Astrocyte (in vitro differentiated cells and primary cell): ENCODE results near the gene TUB. TPM values are rescaled to one million over a fixed set of nuclear protein-coding genes. Genes with fewer than 3 reads are reported as not detected.

Experiments
- DNase-seq: peaks from one replicate; pipeline ENCODE4 v3.0.0-alpha.2; 2010; ENCODE audit warnings: low read depth
- FAIRE-seq: peaks from 2 replicates; lab custom pipeline; 2011; peaks lifted over from hg19 to GRCh38; lab: Jason Lieb, UNC
- H2AFZ ChIP-seq: 2 replicates; pipeline ENCODE4 v1.6.0; 2012; ENCODE audit warnings: low read depth, low read length, inconsistent platforms
- H3K27ac ChIP-seq: 2 replicates; pipeline ENCODE4 v1.5.1; 2011; ENCODE audit warnings: low read depth, low read length, inconsistent platforms
- H3K27me3 ChIP-seq: 2 replicates; pipeline ENCODE4 v1.6.0; 2011; ENCODE audit warnings: low read length, inconsistent platforms; ENCODE audit not compliant: insufficient read depth
- H3K36me3 ChIP-seq: 2 replicates; pipeline ENCODE4 v1.5.1; 2011; ENCODE audit warnings: low read length, inconsistent platforms; ENCODE audit not compliant: insufficient read depth
- H3K4me1 ChIP-seq: 2 replicates; pipeline ENCODE4 v1.5.1; 2011; ENCODE audit warnings: low read length, inconsistent platforms; ENCODE audit not compliant: insufficient read depth
- H3K4me2 ChIP-seq: 2 replicates; pipeline ENCODE4 v1.6.0; 2012; ENCODE audit warnings: low read length, inconsistent platforms
- H3K4me3 ChIP-seq: 2 replicates; pipeline ENCODE4 v1.5.1; 2011; ENCODE audit warnings: low read depth, mild to moderate bottlenecking, low read length, inconsistent platforms; ENCODE audit not compliant: insufficient read depth
- H3K79me2 ChIP-seq: 2 replicates; pipeline ENCODE4 v1.6.0; 2012; ENCODE audit warnings: mild to moderate bottlenecking, low read length, inconsistent platforms; ENCODE audit not compliant: insufficient read depth
- H3K9ac ChIP-seq: 2 replicates; pipeline ENCODE4 v1.6.0; 2012; ENCODE audit warnings: mild to moderate bottlenecking, low read length, inconsistent platforms
- H3K9me3 ChIP-seq: 2 replicates; pipeline ENCODE4 v1.5.1; 2012; ENCODE audit warnings: low read depth, mild to moderate bottlenecking, low read length, inconsistent platforms; ENCODE audit not compliant: insufficient read depth
- H4K20me1 ChIP-seq: 2 replicates; pipeline ENCODE4 v1.6.0; 2012; ENCODE audit warnings: low read length, inconsistent platforms; ENCODE audit not compliant: insufficient read depth
- H3K27ac Mint-ChIP-seq: one replicate; pipeline ENCODE4 v1.8.0; 2021; ENCODE audit warnings: mild to moderate bottlenecking, mixed read lengths; ENCODE audit not compliant: unreplicated experiment
- H3K27me3 Mint-ChIP-seq: one replicate; pipeline ENCODE4 v1.8.0; 2021; ENCODE audit warnings: low read depth, mixed read lengths; ENCODE audit not compliant: unreplicated experiment
- H3K36me3 Mint-ChIP-seq: one replicate; pipeline ENCODE4 v1.8.0; 2021; ENCODE audit warnings: low read depth, mixed read lengths; ENCODE audit not compliant: unreplicated experiment
- H3K4me1 Mint-ChIP-seq: one replicate; pipeline ENCODE4 v1.8.0; 2021; ENCODE audit warnings: low read depth, mixed read lengths; ENCODE audit not compliant: unreplicated experiment
- H3K4me3 Mint-ChIP-seq: one replicate; pipeline ENCODE4 v1.8.0; 2021; ENCODE audit warnings: mild to moderate bottlenecking, moderate library complexity, mixed read lengths; ENCODE audit not compliant: unreplicated experiment
- H3K9me3 Mint-ChIP-seq: one replicate; pipeline ENCODE4 v1.8.0; 2021; ENCODE audit warnings: mild to moderate bottlenecking, mixed read lengths; ENCODE audit not compliant: unreplicated experiment
- EZH2 ChIP-seq: IDR thresholded peaks from 2 replicates; pipeline ENCODE4 v1.6.1; 2012; ENCODE audit warnings: mild to moderate bottlenecking, low read length, inconsistent platforms; ENCODE audit not compliant: insufficient read depth
- total RNA-seq: library from RNA; stranded (reverse); gene quantifications from 2 replicates; pipeline ENCODE4 v1.2.1, GENCODE V29; 2021
- TF ChIP-seq, protein P1 (sequence below): IDR thresholded peaks from 2 replicates; pipeline ENCODE4 v1.5.1; 2011; ENCODE audit warnings: low read depth, mild to moderate bottlenecking, inconsistent platforms, low read length, moderate library complexity; ENCODE audit not compliant: insufficient read depth

Gene TUB
- total RNA-seq, 1 donor from 2014 or later: 5.7 TPM

DNA sequence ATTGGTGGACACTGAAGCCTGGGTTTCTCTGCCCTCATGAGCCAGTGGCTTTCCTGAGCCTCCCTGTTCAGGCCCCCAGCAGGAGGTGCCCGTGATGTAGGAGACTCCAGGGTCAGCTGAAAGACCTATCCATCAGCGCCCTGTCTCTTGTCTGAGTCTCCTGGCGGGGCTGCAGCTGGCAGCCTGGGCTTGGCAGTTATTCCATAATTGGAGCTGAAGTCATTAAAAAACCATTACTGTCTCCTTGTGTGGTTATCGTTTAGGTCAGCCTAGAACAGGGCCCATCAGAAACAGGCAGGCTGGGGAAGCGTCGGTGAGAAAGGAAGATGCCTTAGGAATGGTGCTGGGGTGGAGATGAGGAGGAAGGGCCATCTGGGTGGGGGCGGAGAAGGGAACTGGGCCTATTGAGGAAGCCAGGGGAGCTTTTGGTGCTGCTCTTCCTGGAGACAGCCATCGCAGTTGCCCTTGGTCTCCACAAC, 5.0 kb downstream of the TUB start:
- Histone ChIP-seq H2AFZ (no peak overlapping the region), H3K79me2 (peaks cover 3% of the 10 kb centered on the region), H3K4me1 (peaks cover 4% of the 10 kb centered on the region), H3K27me3 (peaks cover 3% of the 10 kb centered on the region), H3K27ac (no peak overlapping the region), H3K9me3 (no peaks in the 10 kb centered on the region), H3K4me3 (no peak overlapping the region), H3K4me2 (no peak overlapping the region), H4K20me1 (peaks cover 72% of the 10 kb centered on the region), H3K9ac (no peak overlapping the region), H3K36me3 (no peaks in the 10 kb centered on the region)
- peaks cover 48% of the 10 kb centered on the region for H3K27me3 Mint-ChIP-seq
- no peak for TF ChIP-seq EZH2
- TF ChIP-seq, protein P1, sequence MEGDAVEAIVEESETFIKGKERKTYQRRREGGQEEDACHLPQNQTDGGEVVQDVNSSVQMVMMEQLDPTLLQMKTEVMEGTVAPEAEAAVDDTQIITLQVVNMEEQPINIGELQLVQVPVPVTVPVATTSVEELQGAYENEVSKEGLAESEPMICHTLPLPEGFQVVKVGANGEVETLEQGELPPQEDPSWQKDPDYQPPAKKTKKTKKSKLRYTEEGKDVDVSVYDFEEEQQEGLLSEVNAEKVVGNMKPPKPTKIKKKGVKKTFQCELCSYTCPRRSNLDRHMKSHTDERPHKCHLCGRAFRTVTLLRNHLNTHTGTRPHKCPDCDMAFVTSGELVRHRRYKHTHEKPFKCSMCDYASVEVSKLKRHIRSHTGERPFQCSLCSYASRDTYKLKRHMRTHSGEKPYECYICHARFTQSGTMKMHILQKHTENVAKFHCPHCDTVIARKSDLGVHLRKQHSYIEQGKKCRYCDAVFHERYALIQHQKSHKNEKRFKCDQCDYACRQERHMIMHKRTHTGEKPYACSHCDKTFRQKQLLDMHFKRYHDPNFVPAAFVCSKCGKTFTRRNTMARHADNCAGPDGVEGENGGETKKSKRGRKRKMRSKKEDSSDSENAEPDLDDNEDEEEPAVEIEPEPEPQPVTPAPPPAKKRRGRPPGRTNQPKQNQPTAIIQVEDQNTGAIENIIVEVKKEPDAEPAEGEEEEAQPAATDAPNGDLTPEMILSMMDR: no peak
- peak; percentile 56 for DNase-seq
- H3K4me1 Mint-ChIP-seq: peaks cover 20% of the 10 kb centered on the region
- H3K4me3 Mint-ChIP-seq: no peak overlapping the region
- H3K27ac Mint-ChIP-seq: no peak overlapping the region
- FAIRE-seq: no peak
- H3K36me3 Mint-ChIP-seq: peaks cover 3% of the 10 kb centered on the region
- H3K9me3 Mint-ChIP-seq: peaks cover 2% of the 10 kb centered on the region

- Histone ChIP-seq H3K9ac (no peak overlapping the region), H3K36me3 (no peaks in the 10 kb centered on the region), H3K27me3 (peaks cover 3% of the 10 kb centered on the region), H3K9me3 (no peaks in the 10 kb centered on the region), H3K4me1 (peaks cover 4% of the 10 kb centered on the region), H3K27ac (no peak overlapping the region), H3K4me3 (no peak overlapping the region), H3K79me2 (peaks cover 3% of the 10 kb centered on the region), H2AFZ (no peak overlapping the region), H4K20me1 (peaks cover 77% of the 10 kb centered on the region), H3K4me2 (no peak overlapping the region)
- Mint-ChIP-seq H3K27ac (peak overlapping the region; percentile 53), H3K9me3 (peaks cover 2% of the 10 kb centered on the region), H3K36me3 (peaks cover 3% of the 10 kb centered on the region), H3K4me3 (no peak overlapping the region), H3K27me3 (peaks cover 47% of the 10 kb centered on the region), H3K4me1 (peaks cover 20% of the 10 kb centered on the region)
- no peak for FAIRE-seq
- TF ChIP-seq, protein P1: no peak
- TF ChIP-seq EZH2: no peak
- no peak for DNase-seq
These were observed 5.6 kb downstream of the TUB start for GRCh38 chr11:8086571-8086970.

- H2AFZ ChIP-seq: no peak overlapping the region
- H3K27ac ChIP-seq: no peak overlapping the region
- no peaks in the 10 kb centered on the region for H3K9me3 ChIP-seq
- H4K20me1 ChIP-seq: peaks cover 73% of the 10 kb centered on the region
- no peak overlapping the region for H3K4me3 ChIP-seq
- Mint-ChIP-seq H3K4me3 (no peak overlapping the region), H3K9me3 (no peaks in the 10 kb centered on the region), H3K4me1 (peaks cover 16% of the 10 kb centered on the region), H3K27ac (no peak overlapping the region), H3K27me3 (peaks cover 41% of the 10 kb centered on the region), H3K36me3 (peaks cover 3% of the 10 kb centered on the region)
- H3K4me2 ChIP-seq: no peak overlapping the region
- peaks cover 4% of the 10 kb centered on the region for H3K4me1 ChIP-seq
- FAIRE-seq (no peak), DNase-seq (no peak)
- H3K27me3 ChIP-seq: peaks cover 3% of the 10 kb centered on the region
- peaks cover 3% of the 10 kb centered on the region for H3K79me2 ChIP-seq
- TF ChIP-seq, protein P1: no peak
- no peak for TF ChIP-seq EZH2
- H3K36me3 ChIP-seq: no peaks in the 10 kb centered on the region
- H3K9ac ChIP-seq: no peak overlapping the region
These were observed 6.2 kb downstream of the TUB start for GRCh38 chr11:8087185-8087584.
